Aorta (tissue), 5 donors: ENCODE data around the gene KCNT1. TPM values are rescaled to one million over a fixed set of nuclear protein-coding genes. Genes with fewer than 3 reads are reported as not detected.

Source experiments
- ATAC-seq: fragments of 200-7000 bp; cut with Tn5 transposase; one replicate; pipeline ENCODE4 v1.9.1; 2022; ENCODE audit warnings: moderate library complexity; ENCODE audit not compliant: low FRiP score
- DNase-seq, 2 donors: peaks; one replicate each; pipeline ENCODE4 v3.0.0-alpha.2; 2020
- H3K27ac ChIP-seq, 2 donors: one replicate each; pipeline ENCODE4 v1.5.1; 2013; ENCODE audit warnings: low read length in 2 of 2, mild to moderate bottlenecking in 2 of 2, moderate library complexity in 2 of 2, control low read depth in 1 of 2, inconsistent platforms in 1 of 2, low read depth in 1 of 2
- H3K27me3 ChIP-seq, 2 donors: one replicate each; pipeline ENCODE4 v1.6.1; 2013; ENCODE audit warnings: control low read depth in 1 of 2, low read length in 1 of 2, mild to moderate bottlenecking in 1 of 2, moderate library complexity in 1 of 2; ENCODE audit not compliant: insufficient read depth in 2 of 2, control insufficient read depth in 1 of 2
- H3K36me3 ChIP-seq, 2 donors: one replicate each; pipeline ENCODE4 v1.6.1; 2013; ENCODE audit warnings: control low read depth in 1 of 2, low read length in 1 of 2, mild to moderate bottlenecking in 1 of 2; ENCODE audit not compliant: insufficient read depth in 2 of 2, control insufficient read depth in 1 of 2
- H3K4me1 ChIP-seq, 2 donors: one replicate each; pipeline ENCODE4 v1.6.1; 2013; ENCODE audit warnings: low read length in 2 of 2, control low read depth in 1 of 2, mild to moderate bottlenecking in 1 of 2, moderate library complexity in 1 of 2; ENCODE audit not compliant: insufficient read depth in 2 of 2, control insufficient read depth in 1 of 2
- H3K4me3 ChIP-seq, 2 donors: one replicate each; pipeline ENCODE4 v1.5.1; 2013; ENCODE audit warnings: low read length in 2 of 2, control low read depth in 1 of 2, mild to moderate bottlenecking in 1 of 2
- H3K9me3 ChIP-seq: one replicate; pipeline ENCODE4 v1.6.1; 2013; ENCODE audit warnings: mild to moderate bottlenecking, low read length; ENCODE audit not compliant: control insufficient read depth
- WGBS, 2 donors: extraction: QIAGEN DNeasy Blood & Tissue Kit; methylation state at CpG; one replicate each; pipeline ENCODE4 v1.1.7; 2013; 5-methylcytosine and 5-hydroxymethylcytosine counted together
- intact Hi-C, 2 donors: fragments of 100-400 bp; cut with DNase I; formaldehyde crosslinking; loops; one replicate each; pipeline versions ENCODE4 v1.14.2 to v1.15.0; 2022
- long read RNA-seq, 2 donors: library from polyadenylated mRNA; unstranded; transcript quantifications; one replicate each; pipeline ENCODE4 v2.0.0, GENCODE V29; 2020 to 2021
- polyA plus RNA-seq, 2 donors: library from polyadenylated mRNA; stranded (reverse); fragments of 200-250 nt; gene quantifications; one replicate each; pipeline ENCODE4 v1.2.3, GENCODE V29; 2013
- total RNA-seq, 2 donors: library from RNA; stranded (reverse); fragmentation: NEBNext Ultra II Directional; extraction: Animal tissue kit (Norgen Biotek cat#: 25700); gene quantifications; one replicate each; pipeline ENCODE4 v1.2.1, GENCODE V29; 2021
- donor health status: healthy with polysubstance abuse.
- donor health status: Bipolar disorder and iron deficiency.
- donor health status: DM: no; HTN: no; CAD: no.
- donor health status: DM: no; HTN: no; CAD: no.
- donor health status: DM: yes; HTN: yes; CAD: no.

Gene KCNT1
- total RNA-seq, result under 1 TPM; 0.16 to 0.78 TPM
- not detected for polyA plus RNA-seq
- long read RNA-seq, donor 1, result 0 reads
- long read RNA-seq, donor 2, result 0 reads

DNA sequence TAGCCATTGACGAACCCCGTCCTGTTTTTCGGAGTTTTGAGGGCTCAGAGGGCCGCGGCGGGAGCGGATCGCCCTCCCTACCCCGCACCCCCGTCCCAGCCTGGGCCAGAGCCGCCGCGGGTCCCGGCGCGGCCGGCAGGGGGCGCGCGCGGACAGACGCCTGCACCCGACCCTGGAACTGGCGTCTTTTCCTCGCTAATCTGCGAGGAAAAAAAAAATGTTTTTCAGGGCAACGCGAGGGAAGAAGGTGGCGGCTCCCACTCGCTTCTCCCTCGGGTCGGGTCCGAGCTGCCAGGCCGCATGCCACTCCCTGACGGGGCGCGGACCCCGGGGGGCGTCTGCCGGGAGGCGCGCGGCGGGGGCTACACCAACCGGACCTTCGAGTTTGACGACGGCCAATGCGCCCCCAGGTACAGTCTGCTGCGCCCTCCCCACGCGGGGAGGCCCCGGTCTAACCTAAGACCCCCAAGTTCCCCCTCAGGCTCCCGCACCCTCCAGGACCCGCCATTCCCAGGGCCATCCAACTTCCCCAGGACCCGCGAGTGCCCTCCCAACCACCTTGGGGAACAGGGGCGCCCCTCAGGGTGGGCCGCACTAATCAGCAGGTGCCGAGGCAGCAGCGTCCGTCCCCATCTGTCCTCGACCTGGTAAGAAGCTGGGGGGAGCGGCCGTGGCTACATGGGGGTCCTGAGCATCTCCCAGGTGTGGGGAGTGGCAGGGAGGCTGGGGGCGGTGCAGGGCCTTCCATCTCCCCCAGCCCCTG, at the start of gene KCNT1:
TSS of gene KCNT1 (plus strand) at position 227 of the 763 bp plus-strand sequence. CDS start at position 301, 74 bp downstream.
- Histone ChIP-seq H3K4me3 (no peak within 1 kb of the TSS), H3K36me3 (no peaks in the 10 kb centered on the region), H3K4me1 (no peaks in the 10 kb centered on the region), H3K27ac (no peak within 1 kb of the TSS), H3K9me3 (no peaks in the 10 kb centered on the region), H3K27me3 (no peaks in the 10 kb centered on the region)
- DNase-seq (peak in 1 of 2 donors; percentile 83), ATAC-seq (peak; percentile 61)
- 13 to 14% methylated on average over 57 to 66 of the region's 66 CpGs for WGBS, 2 donors
- intact Hi-C loops, result loop anchor here in 1 of 2 donors (5.0 kb wide), 1 partner anchor 420 kb away; no protein-coding TSS in a partner anchor

DNA sequence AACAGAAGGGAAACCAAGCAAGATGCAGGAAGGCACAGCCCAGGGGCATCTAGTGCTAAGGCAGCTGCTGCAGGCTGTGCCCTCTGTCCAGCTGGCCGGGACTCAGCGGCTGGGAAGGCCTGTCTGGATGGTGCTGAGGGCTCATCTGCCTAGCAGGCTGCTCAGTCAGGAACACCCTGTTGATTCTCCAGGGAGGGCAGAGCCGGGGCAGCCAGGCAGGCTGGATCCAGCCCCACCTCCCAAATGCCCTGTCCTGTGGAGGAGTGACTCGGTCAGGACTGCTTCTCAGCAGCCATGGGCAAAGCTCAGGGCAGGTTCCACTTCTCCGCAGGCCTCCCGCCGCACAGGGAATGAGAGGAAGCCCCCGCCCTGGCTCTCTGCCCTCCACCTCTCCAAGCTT, 46.7 kb upstream of the KCNT1 start:
- H3K9me3 ChIP-seq, result no peaks in the 10 kb centered on the region
- DNase-seq (no peak), ATAC-seq (no peak)
- intact Hi-C loops, result no loop called here
- no peak overlapping the region for H3K4me3 ChIP-seq
- H3K27ac ChIP-seq, result no peak overlapping the region
- H3K36me3 ChIP-seq, result no peaks in the 10 kb centered on the region
- no peaks in the 10 kb centered on the region for H3K27me3 ChIP-seq
- no peaks in the 10 kb centered on the region for H3K4me1 ChIP-seq
- 63 to 78% methylated on average over 8 of the region's 8 CpGs for WGBS, 2 donors

DNA sequence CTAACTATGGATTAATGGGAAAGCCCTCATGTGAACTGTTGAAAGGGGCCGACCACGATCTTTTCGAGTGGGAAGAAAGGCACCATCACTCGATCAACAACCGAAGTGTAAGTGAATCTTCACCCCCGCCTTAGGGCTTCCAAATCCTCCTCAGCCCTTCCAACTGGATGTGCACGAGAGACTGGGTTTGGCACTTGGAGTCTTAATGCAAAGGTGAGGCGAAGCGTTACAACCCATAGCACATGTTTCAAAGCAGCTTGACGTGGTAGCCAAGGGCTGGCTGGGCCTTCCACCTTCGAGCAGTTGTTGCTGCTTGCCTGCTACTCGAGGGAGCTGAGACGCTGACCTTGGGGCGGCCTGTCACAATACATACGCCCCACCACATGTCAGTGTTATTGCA, 44.6 kb upstream of the KCNT1 start:
- no peaks in the 10 kb centered on the region for H3K36me3 ChIP-seq
- ATAC-seq (no peak), DNase-seq (no peak)
- no peaks in the 10 kb centered on the region for H3K4me1 ChIP-seq
- 81 to 84% methylated on average over 15 of the region's 15 CpGs for WGBS, 2 donors
- H3K9me3 ChIP-seq, result no peaks in the 10 kb centered on the region
- H3K4me3 ChIP-seq, result no peak overlapping the region
- H3K27ac ChIP-seq, result no peak overlapping the region
- intact Hi-C loops, result no loop called here
- H3K27me3 ChIP-seq, result no peaks in the 10 kb centered on the region

DNA sequence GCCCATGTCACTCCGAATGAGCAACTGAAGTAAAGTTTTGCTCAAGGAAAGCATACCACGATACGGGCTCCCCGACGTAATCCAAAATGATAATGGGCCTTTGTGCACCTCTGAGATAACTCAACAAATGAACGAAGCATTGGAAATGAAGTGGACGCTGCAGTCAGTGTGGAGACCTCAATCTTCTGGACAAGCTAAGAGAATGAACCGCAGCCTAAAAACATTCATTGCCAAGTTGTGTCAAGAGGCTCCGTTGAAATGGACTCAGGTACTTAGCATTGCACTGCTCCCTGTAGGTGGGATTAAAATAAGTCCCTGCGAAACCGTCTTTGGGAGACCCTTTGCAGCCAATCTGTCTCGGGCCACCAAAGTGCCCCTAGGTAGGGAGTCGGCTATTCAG, 42.7 kb upstream of the KCNT1 start:
- no peak for DNase-seq
- H3K36me3 ChIP-seq, result no peaks in the 10 kb centered on the region
- intact Hi-C loops, result no loop called here
- no peaks in the 10 kb centered on the region for H3K9me3 ChIP-seq
- ATAC-seq, result no peak
- no peaks in the 10 kb centered on the region for H3K4me1 ChIP-seq
- H3K27me3 ChIP-seq, result no peaks in the 10 kb centered on the region
- no peak overlapping the region for H3K4me3 ChIP-seq
- 90 to 94% methylated on average over 13 of the region's 13 CpGs for WGBS, 2 donors
- H3K27ac ChIP-seq, result no peak overlapping the region

DNA sequence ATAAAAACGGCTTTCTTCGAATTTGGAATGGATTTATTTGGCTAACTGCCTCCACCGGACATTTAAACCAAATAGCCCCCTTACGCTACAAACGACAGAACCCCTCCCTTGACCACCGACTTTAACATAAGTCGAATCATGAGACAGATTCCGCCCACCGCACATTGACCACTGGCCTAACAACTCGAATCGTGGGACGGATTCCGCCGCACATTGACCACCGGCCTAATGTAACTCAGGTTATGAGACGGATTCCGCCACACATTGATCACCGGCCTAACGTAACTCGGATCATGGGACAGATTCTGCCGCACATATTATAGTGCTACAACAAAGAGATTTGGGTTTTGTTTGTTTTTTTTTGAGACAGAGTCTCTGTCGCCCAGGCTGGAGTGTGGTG, 41.6 kb upstream of the KCNT1 start:
- DNase-seq (no peak), ATAC-seq (no peak)
- Histone ChIP-seq H3K36me3 (no peaks in the 10 kb centered on the region), H3K4me1 (no peaks in the 10 kb centered on the region), H3K4me3 (no peak overlapping the region), H3K27me3 (no peaks in the 10 kb centered on the region), H3K9me3 (no peaks in the 10 kb centered on the region), H3K27ac (no peak overlapping the region)
- 94 to 95% methylated on average over 22 of the region's 22 CpGs for WGBS, 2 donors
- intact Hi-C loops, result no loop called here

DNA sequence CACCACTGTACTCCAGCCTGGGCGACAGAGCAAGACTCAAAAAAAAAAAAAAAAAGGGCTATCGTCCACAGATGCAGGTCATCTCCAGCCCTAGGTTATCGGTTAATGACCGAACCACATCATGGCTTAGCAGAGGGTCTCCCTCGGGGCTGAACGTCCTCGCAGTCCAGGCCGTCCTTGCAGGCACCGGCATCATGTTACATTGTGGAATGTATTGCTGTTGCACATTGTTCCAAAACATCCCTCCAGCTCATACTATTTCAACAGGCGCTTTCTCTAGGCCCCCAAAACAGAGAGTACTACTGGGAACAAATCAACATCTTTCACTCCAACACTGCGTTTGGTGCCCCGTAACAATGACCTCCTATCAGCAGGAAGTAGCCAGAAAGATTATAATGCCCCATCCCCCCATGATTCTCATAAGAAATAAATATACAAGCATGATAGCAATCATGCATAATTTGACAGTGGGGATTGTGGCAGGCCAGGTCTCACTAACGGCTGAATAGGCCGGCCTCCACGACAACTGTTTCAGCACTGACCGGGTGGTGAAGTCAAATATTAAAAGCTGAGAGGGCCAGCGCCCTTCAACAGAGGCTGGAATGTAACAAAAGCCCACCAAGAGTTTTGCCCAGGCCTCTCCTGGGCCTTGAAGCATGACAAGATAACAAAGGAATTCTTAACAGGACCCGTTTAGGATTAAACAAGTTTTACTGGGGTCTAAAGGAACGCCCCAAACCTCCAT, 40.0 kb upstream of the KCNT1 start:
- H3K4me3 ChIP-seq, result no peak overlapping the region
- intact Hi-C loops, result no loop called here
- no peak for DNase-seq
- H3K4me1 ChIP-seq, result no peaks in the 10 kb centered on the region
- no peaks in the 10 kb centered on the region for H3K9me3 ChIP-seq
- H3K27ac ChIP-seq, result no peak overlapping the region
- 74 to 75% methylated on average over 19 of the region's 19 CpGs for WGBS, 2 donors
- no peaks in the 10 kb centered on the region for H3K27me3 ChIP-seq
- no peaks in the 10 kb centered on the region for H3K36me3 ChIP-seq
- no peak for ATAC-seq

DNA sequence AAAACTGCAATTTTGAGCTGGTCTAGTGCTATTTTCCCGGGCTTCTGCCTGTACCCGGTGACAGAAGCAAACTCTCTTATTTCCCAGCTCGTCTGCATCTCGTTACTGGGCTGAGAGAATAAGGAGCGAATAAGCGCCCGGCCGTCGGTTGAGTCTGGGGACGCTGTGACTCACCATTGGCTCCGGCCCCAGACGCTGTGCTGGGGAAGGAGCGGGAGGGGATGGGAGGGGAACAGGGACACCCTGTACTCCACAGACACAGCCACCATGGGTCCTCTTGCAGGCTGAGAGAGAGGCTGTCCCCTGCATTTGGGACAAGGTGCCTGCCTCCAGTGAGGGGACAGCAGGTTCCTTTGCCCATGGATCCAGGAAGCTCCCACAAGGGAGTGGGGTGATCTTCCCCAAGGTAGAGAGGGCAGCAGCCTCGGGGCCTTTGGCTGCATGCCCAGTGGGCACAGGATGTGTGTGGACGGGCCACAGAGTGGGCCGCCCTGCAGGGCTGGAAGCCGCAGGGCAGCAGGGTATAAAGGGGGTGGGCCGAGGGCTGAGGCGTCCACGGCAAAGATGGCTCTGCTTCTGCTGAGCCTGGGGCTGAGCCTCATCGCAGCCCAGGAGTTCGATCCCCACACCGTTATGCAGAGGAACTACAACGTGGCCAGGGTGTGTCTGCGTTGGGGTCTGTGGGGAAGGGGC, 39.1 kb upstream of the KCNT1 start, which contains the start of gene LCN9:
TSS of gene LCN9 (plus strand) at position 552 of the 693 bp plus-strand sequence. CDS start at position 565, 13 bp downstream.
- DNase-seq (no peak), ATAC-seq (no peak)
- Histone ChIP-seq H3K27me3 (no peaks in the 10 kb centered on the region), H3K27ac (no peak within 1 kb of the TSS), H3K36me3 (no peaks in the 10 kb centered on the region), H3K4me1 (no peaks in the 10 kb centered on the region), H3K4me3 (no peak within 1 kb of the TSS), H3K9me3 (no peaks in the 10 kb centered on the region)
- WGBS, 2 donors, result 29% methylated on average over 24 to 25 of the region's 25 CpGs
- intact Hi-C loops, result no loop called here

DNA sequence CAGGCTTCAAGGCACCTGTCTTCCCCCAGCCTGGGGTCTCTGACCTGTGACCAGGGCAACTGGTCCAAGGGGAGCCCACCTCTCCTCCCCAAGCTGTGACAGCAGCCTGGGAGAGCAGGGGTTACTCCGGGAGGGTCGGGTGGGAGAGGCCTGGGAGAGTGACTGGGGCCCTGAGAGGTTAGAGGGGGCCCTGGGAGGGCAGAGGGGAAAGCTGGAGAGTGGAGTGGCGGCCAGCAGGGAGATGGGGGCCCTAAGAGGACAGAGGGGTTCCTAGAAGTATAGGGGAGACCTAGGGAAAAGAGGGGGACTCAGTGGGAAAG, 38.6 kb upstream of the KCNT1 start:
- Histone ChIP-seq H3K36me3 (no peaks in the 10 kb centered on the region), H3K27ac (no peak overlapping the region), H3K4me1 (no peaks in the 10 kb centered on the region), H3K27me3 (no peaks in the 10 kb centered on the region), H3K9me3 (no peaks in the 10 kb centered on the region), H3K4me3 (no peak overlapping the region)
- 66 to 69% methylated on average over 3 of the region's 3 CpGs for WGBS, 2 donors
- ATAC-seq (no peak), DNase-seq (no peak)
- intact Hi-C loops, result no loop called here
